ENCODE measurements around the gene TMEM192. TPM values are rescaled to one million over a fixed set of nuclear protein-coding genes. Genes with fewer than 3 reads are reported as not detected.

Gene TMEM192
- total RNA-seq = 3.6 and 6.3 TPM in 2 replicates

DNA sequence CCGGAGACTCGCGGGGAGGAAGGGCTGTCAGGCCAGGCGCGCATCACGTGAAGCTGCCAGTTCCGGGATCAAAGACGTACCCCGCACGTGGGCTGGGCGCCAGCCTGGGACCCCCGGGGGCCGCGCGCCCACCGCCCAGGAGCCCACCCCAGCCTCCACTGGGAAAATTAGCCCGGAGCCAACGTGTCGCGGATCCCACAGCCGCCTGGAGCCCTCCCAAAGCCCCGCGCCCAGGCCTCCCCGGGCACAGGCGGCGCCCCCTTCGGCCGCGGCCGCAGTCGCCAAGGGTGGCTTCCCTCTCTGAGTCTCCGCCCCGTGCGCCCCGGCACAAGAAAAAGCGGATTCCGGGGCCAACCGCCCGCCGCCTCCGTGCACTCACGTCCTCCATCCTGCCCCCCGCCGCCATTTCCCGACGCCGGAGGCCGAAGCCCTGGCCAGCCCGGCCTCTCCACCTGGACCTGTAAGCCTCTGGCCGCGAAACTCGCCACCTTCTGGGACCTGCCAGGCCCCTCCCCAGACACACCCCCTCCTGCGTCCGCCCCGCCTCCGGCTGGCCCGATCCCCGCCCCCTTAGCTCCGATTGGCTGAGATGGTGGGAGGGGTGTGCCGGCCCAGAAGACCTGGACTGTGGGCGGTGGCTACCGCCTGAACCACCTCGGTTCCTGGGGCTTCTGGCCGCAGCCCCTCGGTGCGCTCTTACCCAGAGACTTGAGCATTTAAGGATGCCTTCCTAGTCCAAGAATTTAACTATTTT lies at the start of gene TMEM192:
Gene TMEM192, minus strand, starts transcription at position 493 of the 754 bp plus-strand sequence. Its CDS starts 87 bp downstream, at position 406.

DNA sequence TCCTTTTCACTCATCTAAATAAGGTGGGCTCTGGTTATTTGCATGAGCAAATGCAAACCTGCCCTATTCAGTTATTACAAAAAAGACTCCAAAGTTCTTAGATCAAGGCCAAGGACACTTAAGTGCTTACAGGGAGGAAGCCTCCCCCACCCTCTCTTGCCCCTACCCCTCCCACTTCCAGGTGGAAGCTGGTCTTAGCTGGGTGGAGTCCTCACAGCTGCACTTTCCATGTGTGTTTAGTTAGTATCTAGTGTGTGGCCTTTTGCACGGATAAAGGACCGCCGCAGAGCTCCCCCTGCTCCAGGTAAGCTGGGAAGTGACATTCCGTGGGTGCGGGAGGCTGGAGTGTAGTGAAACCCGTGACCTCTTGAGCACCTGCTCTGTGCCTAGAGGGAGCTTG lies 59.0 kb downstream of the TMEM192 start, which contains the start of gene TRIM75:
Gene TRIM75, plus strand, starts transcription at position 222 of the 400 bp plus-strand sequence. CDS start 5,282 bp downstream, outside the sequence.

GRCh38 chr4:165031436-165032211 lies 81.0 kb downstream of the TMEM192 start, which contains the start of gene TRIM60:
TRIM60 (plus strand) TSS chr4:165031999; CDS start chr4:165040073, 8,074 bp downstream.

Other genes with a start within 250 kb of the TMEM192 start
- not detected in 2 replicates for gene APELA, start 235.7 kb downstream of the TMEM192 start, total RNA-seq
- gene TRIM61, start 135.2 kb downstream of the TMEM192 start, total RNA-seq = 2.1 and 2.6 TPM in 2 replicates
- gene TRIM60, start 80.9 kb downstream of the TMEM192 start, total RNA-seq = not detected in 2 replicates
- gene TRIM75, start 59.0 kb downstream of the TMEM192 start, total RNA-seq = not detected in 2 replicates
- 14.4 and 18.4 TPM in 2 replicates for gene KLHL2, start 94.7 kb upstream of the TMEM192 start, total RNA-seq
- 257 and 324 TPM in 2 replicates for gene MSMO1, start 214.8 kb upstream of the TMEM192 start, total RNA-seq